Measurements from ENCODE around the gene MZF1.

MZF1 gene

DNA sequence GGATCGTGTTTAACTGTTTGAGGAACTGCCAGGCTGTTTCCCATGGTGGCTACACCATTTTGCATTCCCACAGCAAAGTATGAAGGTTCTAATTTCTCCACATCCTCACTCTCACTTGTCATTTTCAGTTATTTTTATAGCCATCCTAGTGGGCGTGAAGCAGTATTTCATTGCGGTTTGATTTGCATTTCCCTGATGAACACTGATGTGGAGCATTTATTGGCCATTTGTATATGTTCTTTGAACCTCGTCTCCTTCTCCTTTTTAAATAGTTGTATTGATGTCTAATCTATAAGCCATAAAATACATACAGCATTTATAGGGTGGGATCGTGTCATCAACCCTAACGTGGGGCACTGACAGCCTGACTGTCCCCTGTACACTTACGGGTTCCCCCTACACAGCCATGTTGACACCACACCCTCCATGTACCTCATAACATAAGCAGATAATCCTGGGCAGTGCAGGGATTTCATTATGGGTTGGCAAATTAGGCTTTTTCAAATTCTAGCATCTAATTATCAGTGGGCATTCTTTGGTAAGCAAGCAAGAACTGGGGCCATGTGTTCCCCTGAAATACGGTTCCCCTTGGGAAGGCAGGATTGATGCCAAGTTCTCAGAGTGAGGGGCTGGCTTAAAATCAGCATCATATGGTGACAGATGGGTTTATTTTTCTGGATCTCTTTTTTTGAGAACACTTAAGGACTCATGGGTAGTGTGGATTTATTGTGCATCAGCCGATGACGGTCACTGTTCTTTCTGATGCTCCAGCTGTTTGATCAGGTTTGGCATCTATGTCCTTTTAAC, 41.9 kb downstream of the MZF1 start (continued):
- no peak for TF ChIP-seq ZNF335 (tag by site-specific recombination; conservative IDR thresholded peaks at IDR 0.05)

DNA sequence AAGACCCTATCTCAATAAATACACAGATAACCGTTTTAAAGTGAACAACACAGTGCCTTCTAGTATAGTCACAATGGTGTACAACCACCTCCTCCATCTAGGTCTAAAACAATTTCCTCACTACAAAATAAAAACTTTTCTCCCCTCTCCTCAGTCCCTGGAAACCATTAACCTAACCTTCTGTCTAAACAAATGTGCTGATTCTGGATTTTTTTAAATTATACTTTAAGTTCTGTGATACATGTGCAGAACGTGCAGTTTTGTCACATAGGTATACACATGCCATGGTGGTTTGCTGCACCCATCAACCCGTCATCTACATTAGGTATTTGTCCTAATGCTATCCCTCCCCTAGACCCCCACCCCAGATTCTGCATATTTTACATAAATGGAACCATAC, 43.7 kb downstream of the MZF1 start:
- TF ChIP-seq KLF7 (tag by site-specific recombination; IDR thresholded peaks at IDR 0.05; ENCODE audit: borderline replicate concordance) (no peak), ZBTB48 (tag by site-specific recombination; IDR thresholded peaks at IDR 0.05) (no peak), ZNF16 (tag by site-specific recombination; IDR thresholded peaks at IDR 0.05; ENCODE audit: low read depth) (no peak), ZNF654 (tag by site-specific recombination; IDR thresholded peaks at IDR 0.05; ENCODE audit: low read depth) (no peak), ZNF792 (tag by site-specific recombination; IDR thresholded peaks at IDR 0.05) (no peak), ZNF138 (tag by site-specific recombination; IDR thresholded peaks at IDR 0.05; ENCODE audit: borderline replicate concordance) (no peak), ZNF530 (tag by site-specific recombination; IDR thresholded peaks at IDR 0.05; ENCODE audit: low read depth) (no peak), ZNF221 (tag by site-specific recombination; IDR thresholded peaks at IDR 0.05; ENCODE audit: borderline replicate concordance) (no peak), ZNF157 (tag by site-specific recombination; IDR thresholded peaks at IDR 0.05) (no peak), ZNF585B (tag by site-specific recombination; IDR thresholded peaks at IDR 0.05) (no peak), ZNF791 (tag by site-specific recombination; IDR thresholded peaks at IDR 0.05) (no peak), GLI2 (tag by site-specific recombination; IDR thresholded peaks at IDR 0.05; ENCODE audit: borderline replicate concordance, low read depth) (no peak), ZNF777 (tag by site-specific recombination; IDR thresholded peaks at IDR 0.05; ENCODE audit: borderline replicate concordance) (no peak), ZNF660 (tag by site-specific recombination; IDR thresholded peaks at IDR 0.05) (no peak)
- TF ChIP-seq, protein P1, sequence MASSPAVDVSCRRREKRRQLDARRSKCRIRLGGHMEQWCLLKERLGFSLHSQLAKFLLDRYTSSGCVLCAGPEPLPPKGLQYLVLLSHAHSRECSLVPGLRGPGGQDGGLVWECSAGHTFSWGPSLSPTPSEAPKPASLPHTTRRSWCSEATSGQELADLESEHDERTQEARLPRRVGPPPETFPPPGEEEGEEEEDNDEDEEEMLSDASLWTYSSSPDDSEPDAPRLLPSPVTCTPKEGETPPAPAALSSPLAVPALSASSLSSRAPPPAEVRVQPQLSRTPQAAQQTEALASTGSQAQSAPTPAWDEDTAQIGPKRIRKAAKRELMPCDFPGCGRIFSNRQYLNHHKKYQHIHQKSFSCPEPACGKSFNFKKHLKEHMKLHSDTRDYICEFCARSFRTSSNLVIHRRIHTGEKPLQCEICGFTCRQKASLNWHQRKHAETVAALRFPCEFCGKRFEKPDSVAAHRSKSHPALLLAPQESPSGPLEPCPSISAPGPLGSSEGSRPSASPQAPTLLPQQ (tag by site-specific recombination; IDR thresholded peaks at IDR 0.05): no peak
- TF ChIP-seq, protein P2, sequence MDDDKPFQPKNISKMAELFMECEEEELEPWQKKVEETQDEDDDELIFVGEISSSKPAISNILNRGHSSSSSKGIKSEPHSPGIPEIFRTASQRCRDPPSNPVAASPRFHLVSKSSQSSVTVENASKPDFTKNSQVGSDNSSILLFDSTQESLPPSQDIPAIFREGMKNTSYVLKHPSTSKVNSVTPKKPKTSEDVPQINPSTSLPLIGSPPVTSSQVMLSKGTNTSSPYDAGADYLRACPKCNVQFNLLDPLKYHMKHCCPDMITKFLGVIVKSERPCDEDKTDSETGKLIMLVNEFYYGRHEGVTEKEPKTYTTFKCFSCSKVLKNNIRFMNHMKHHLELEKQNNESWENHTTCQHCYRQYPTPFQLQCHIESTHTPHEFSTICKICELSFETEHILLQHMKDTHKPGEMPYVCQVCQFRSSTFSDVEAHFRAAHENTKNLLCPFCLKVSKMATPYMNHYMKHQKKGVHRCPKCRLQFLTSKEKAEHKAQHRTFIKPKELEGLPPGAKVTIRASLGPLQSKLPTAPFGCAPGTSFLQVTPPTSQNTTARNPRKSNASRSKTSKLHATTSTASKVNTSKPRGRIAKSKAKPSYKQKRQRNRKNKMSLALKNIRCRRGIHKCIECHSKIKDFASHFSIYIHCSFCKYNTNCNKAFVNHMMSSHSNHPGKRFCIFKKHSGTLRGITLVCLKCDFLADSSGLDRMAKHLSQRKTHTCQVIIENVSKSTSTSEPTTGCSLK (tag by site-specific recombination; IDR thresholded peaks at IDR 0.05): no peak
- Histone ChIP-seq H3K36me3 (ENCODE audit: control insufficient read depth in 2 of 2, insufficient read depth in 1 of 2, low read length in 2 of 2) (no peaks in the 10 kb centered on the region), H3K4me1 (ENCODE audit: control insufficient read depth, insufficient read depth, low read length) (no peaks in the 10 kb centered on the region), H3K27ac (ENCODE audit: extremely low read depth, low read depth, low read length) (no peak overlapping the region), H3K4me3 (ENCODE audit: low read depth, low read length) (no peak overlapping the region), H3K9me3 (ENCODE audit: control insufficient read depth, insufficient read depth, low read depth, low read length) (no peaks in the 10 kb centered on the region)
- ChIA-PET CTCF (interaction anchor here (0.6 kb wide), 1 partner anchor 11 kb away, joined by 3 read pairs; no protein-coding TSS in a partner anchor), POLR2A (no interaction called here)

DNA sequence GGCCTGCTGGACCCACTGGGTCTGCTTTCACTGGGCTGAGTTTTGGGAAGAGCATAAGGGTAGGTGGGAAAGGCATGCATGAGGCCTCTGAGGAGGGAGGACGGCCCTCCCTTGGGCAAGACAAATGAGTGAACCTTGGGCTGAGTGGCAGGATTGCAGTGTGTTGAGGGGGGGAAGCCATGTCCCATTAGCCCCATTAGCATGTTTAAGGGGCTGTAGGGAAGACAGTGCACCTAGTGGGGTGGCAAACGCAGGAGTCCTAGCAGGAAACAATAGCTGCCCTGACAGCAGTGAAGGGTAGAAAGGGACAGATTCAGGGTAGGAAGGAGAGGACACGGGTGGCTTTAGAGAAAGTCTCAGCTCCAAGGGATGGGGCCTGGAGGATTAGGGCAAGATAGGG, 50.4 kb downstream of the MZF1 start:
- no peak overlapping the region for H3K27ac ChIP-seq (ENCODE audit: extremely low read depth, low read depth, low read length)
- CTCF ChIA-PET: interaction anchor here (0.6 to 0.7 kb wide), 2 partner anchors 25 to 780 kb away, joined by 3 to 5 read pairs; no protein-coding TSS in a partner anchor
- TF ChIP-seq, protein P3, sequence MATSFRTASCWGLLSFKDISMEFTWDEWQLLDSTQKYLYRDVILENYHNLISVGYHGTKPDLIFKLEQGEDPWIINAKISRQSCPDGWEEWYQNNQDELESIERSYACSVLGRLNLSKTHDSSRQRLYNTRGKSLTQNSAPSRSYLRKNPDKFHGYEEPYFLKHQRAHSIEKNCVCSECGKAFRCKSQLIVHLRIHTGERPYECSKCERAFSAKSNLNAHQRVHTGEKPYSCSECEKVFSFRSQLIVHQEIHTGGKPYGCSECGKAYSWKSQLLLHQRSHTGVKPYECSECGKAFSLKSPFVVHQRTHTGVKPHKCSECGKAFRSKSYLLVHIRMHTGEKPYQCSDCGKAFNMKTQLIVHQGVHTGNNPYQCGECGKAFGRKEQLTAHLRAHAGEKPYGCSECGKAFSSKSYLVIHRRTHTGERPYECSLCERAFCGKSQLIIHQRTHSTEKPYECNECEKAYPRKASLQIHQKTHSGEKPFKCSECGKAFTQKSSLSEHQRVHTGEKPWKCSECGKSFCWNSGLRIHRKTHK (tag by site-specific recombination; IDR thresholded peaks at IDR 0.05): no peak
- TF ChIP-seq ZNF214 (tag by site-specific recombination; IDR thresholded peaks at IDR 0.05; ENCODE audit: borderline replicate concordance) (no peak), ZNF394 (tag by site-specific recombination; IDR thresholded peaks at IDR 0.05; ENCODE audit: borderline replicate concordance) (no peak), ZNF221 (tag by site-specific recombination; IDR thresholded peaks at IDR 0.05; ENCODE audit: borderline replicate concordance) (no peak), ZSCAN16 (tag by site-specific recombination; IDR thresholded peaks at IDR 0.05) (no peak), ZSCAN30 (tag by site-specific recombination; IDR thresholded peaks at IDR 0.05) (no peak), ZXDB (tag by site-specific recombination; IDR thresholded peaks at IDR 0.05) (no peak), ZNF626 (tag by site-specific recombination; IDR thresholded peaks at IDR 0.05) (no peak), ZNF473 (tag by site-specific recombination; IDR thresholded peaks at IDR 0.05) (no peak), GLI2 (tag by site-specific recombination; IDR thresholded peaks at IDR 0.05; ENCODE audit: borderline replicate concordance, low read depth) (no peak), ZNF48 (tag by site-specific recombination; IDR thresholded peaks at IDR 0.05) (no peak)
- TF ChIP-seq, protein P4, sequence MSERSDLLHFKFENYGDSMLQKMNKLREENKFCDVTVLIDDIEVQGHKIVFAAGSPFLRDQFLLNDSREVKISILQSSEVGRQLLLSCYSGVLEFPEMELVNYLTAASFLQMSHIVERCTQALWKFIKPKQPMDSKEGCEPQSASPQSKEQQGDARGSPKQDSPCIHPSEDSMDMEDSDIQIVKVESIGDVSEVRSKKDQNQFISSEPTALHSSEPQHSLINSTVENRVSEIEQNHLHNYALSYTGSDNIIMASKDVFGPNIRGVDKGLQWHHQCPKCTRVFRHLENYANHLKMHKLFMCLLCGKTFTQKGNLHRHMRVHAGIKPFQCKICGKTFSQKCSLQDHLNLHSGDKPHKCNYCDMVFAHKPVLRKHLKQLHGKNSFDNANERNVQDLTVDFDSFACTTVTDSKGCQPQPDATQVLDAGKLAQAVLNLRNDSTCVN (tag by site-specific recombination; optimal IDR thresholded peaks at IDR 0.05): no peak

More for the DNA sequence above, 50.4 kb downstream of the MZF1 start:
- POLR2A ChIA-PET: interaction anchor here (4.6 kb wide), 1 partner anchor 21 kb away, joined by 107 read pairs; the partner anchor contains the start of gene TRIM28
- Histone ChIP-seq H3K9me3 (ENCODE audit: control insufficient read depth, insufficient read depth, low read depth, low read length) (no peaks in the 10 kb centered on the region), H3K4me3 (ENCODE audit: low read depth, low read length) (no peak overlapping the region), H3K36me3 (ENCODE audit: control insufficient read depth in 2 of 2, insufficient read depth in 1 of 2, low read length in 2 of 2) (no peaks in the 10 kb centered on the region), H3K4me1 (ENCODE audit: control insufficient read depth, insufficient read depth, low read length) (peaks cover 10% of the 10 kb centered on the region)
